HG02588 (cell line): ENCODE results near the gene ATAD3B.
"Not testable (repeated sequence)": the region's sequence is repeated elsewhere in the genome, so short reads cannot be mapped to it uniquely, and the experiment has no call there.

Experiments
- ATAC-seq: cut with Tn5 transposase; IDR thresholded peaks from one replicate; pipeline ENCODE4 v1.9.1; 2021; ENCODE audit warnings: mild to moderate bottlenecking, moderate library complexity; ENCODE audit not compliant: unreplicated experiment

ATAD3B gene

DNA sequence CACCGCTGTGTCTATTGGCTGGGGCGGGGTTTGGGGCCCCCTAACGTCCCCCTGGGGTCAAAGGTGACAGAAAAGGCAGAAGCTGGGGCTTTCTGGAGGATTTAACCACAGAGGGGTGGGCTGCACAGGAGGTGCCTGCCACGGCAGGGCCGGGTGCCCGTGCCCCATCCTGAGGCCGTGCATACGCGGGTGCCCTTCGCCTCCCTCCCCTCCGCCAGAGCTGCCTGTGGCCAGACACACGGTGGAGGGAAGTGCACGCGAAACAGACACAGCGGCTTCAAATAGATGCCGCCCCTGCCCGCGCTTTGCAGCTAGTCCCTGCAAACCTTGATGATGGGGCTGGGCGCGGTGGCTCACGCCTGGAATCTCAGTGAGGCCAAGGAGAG, 37.9 kb downstream of the ATAD3B start:
- not testable (repeated sequence) for ATAC-seq

DNA sequence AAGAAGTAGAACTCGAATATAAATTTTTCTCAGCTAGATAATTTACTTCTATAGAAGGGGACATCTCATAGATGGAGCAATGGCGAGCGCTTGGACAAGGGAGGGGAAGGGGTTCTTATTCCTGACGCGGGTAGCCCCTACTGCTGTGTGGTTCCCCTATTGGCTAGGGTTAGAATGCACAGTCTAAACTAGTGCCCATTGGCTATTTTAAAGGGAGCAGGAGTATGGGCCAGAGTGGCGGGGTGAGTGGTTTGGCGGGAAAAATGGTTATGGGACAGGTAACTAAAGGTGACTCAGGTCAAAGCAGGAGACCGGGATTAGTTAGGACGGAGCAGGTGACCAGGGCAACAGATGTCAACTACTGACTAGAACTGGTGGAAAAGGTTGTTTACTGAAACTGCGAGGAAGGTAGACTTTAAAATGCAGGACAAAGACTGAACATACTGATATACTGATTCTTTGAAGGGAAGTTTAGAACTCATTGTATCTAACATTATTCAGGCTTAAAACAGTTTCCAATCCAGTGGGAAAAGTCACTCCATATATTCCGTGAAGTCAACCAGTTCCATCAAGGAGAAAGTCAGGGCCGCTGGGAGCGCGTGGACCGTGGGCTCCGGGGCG, 39.5 kb downstream of the ATAD3B start:
- no peak for ATAC-seq

DNA sequence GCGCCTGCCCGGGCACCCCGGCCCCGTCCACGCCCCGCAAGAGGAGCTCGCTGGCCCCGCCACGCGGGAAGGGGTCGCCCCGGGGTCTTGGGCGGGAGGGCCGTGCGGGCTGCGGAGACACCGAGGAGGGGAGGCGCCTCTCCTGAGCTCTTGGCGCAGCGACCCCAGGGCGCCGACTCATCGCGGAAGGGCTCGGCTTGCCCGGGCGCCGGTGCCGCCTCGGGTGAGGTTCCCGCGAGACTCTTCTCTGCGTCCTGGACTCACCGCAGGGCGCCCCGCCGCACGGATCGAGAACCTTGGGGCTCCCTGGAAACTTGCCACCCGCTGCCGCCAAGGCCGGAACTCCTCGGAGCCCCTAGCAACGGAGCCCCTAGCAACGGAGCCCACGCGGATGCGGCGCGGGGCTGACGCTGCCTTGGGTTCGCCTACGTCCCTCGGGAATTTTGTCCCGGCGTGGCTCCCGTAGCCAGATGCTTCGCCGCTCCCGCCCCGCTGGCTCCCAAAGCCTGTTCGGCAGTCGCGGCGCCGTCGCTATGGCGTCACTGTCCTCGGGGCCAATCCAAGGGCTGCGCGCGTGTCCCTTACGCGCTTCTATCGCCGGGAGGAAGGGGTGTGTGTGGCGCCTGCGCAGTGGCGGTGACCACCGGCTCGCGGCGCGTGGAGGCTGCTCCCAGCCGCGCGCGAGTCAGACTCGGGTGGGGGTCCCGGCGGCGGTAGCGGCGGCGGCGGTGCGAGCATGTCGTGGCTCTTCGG, 40.1 kb downstream of the ATAD3B start, which contains the start of gene ATAD3A:
ATAD3A (plus strand) TSS at position 630 of the 753 bp plus-strand sequence; CDS start at position 737, 107 bp downstream.
- peak; percentile 84 for ATAC-seq

GRCh38 chr1:1512425-1512824, 40.9 kb downstream of the ATAD3B start:
- ATAC-seq: not testable (repeated sequence)

GRCh38 chr1:1513675-1514074, 42.1 kb downstream of the ATAD3B start:
- ATAC-seq: not testable (repeated sequence)

DNA sequence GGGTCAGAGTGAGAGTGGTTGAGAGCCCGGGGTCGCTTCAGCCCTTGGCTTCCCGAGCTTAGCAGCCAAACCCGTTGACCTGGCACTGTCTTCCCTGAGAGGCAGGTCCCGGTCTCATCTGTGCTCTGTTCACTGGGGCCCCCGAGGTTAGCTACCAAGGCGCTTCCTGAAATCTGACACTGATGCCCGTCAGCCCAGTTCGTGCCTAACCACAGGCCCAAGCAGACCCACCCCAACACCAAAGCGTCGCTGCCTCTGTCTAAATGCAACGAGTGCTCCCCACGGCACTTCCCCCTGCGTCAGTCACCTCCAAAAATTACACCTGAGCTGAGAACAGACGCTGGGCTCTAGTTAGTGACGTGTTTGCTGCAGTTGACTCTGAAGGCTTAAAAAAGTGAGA, 42.8 kb downstream of the ATAD3B start:
- not testable (repeated sequence) for ATAC-seq

GRCh38 chr1:1516923-1517322, 45.4 kb downstream of the ATAD3B start:
- not testable (repeated sequence) for ATAC-seq

- ATAC-seq: no peak
Measured at GRCh38 chr1:1517973-1518620, 46.5 kb downstream of the ATAD3B start.

DNA sequence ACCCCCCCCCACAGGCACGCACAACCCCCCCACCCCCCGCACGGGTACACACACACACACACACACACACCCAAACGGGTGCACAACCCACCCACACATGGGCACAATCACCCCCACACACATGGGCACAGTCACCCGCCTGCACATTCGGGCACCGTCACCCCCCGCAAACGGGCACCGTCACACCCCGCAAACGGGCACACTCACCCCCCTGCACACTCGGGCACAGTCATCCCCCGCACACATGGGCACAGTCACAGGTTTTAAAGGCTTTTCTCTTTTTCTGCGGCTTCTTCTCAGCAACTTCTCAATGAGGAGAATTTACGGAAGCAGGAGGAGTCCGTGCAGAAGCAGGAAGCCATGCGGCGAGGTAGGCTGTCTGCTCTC, 47.0 kb downstream of the ATAD3B start:
- not testable (repeated sequence) for ATAC-seq

- not testable (repeated sequence) for ATAC-seq
Measured at GRCh38 chr1:1519805-1520505, 48.4 kb downstream of the ATAD3B start.

DNA sequence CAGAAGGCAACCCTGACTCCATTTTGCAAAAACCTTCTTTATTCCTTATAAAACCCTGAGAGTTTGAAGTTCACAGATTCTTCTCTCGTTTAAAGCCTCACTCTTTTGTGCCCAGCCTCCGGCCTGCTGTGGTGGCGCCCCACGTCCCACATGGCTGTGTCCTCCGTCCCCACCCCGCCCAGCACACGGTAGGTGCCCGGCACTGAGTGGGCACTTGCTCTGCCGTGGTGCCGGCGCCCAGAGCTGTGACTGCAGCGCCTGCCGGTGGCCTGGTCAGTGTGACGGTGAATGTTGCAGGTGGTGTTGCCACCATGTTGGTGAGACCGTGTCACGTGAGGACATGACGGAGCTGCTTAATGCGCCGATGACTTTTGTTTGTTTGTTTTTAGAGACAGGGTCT, 49.8 kb downstream of the ATAD3B start:
- ATAC-seq: no peak

GRCh38 chr1:1522536-1522935, 51.0 kb downstream of the ATAD3B start:
- not testable (repeated sequence) for ATAC-seq

DNA sequence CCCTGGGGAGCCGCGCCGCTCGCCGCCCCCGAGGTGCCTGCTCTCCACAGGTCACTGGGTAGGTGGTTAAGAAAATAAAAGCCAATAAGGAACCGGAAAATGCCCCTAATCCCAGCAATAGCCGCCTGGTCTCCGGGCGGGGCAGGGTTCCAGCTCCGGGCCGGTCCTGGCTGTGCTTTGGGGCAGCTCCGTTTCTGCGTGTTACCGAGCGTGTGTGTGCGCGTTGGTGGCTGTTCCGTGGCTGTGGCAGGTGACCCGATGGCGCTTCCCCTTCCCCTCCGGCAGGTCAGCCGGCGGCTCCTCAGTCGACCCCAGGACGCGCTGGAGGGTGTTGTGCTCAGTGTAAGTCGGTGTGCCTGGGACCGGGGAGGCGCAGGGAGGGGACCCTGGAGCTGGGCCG, 51.7 kb downstream of the ATAD3B start:
- not testable (repeated sequence) for ATAC-seq

- not testable (repeated sequence) for ATAC-seq
Measured at GRCh38 chr1:1523651-1524050, 52.1 kb downstream of the ATAD3B start.

- ATAC-seq: not testable (repeated sequence)
Measured at GRCh38 chr1:1524750-1525383, 53.3 kb downstream of the ATAD3B start.

- not testable (repeated sequence) for ATAC-seq
Measured at GRCh38 chr1:1526476-1526875, 54.9 kb downstream of the ATAD3B start.

DNA sequence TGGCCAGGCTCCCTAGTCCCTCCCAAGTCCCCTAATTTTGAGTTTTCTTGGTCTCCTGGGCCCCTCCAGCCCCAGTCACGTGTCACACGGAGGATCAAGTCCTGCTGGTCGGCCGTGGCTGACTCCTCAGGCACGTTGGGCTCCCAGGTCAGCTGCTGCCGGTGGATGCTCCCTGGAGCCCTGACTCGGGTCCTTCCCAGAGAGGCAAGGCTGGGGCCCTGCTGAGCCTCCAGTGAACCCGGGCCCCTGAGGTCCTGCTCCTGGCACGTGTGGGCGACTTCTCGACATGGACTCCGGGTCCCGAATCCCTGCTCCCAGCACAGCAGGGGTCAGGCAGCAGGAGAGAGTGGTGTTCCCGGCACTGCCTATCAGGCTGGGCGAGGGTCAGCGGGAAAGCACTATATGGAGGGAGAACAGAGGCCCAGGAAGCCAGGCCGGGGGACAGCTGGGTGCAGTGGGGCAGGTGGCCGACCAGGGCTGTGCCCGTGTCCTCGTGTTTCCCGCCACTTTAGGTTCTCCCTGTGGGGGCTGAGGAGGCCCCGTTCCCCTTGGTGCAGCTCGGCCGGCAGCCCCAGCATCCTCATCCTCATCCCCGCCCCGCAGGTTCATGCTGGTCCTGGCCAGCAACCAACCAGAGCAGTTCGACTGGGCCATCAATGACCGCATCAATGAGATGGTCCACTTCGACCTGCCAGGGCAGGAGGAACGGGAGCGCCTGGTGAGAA, 55.7 kb downstream of the ATAD3B start:
- ATAC-seq: no peak

DNA sequence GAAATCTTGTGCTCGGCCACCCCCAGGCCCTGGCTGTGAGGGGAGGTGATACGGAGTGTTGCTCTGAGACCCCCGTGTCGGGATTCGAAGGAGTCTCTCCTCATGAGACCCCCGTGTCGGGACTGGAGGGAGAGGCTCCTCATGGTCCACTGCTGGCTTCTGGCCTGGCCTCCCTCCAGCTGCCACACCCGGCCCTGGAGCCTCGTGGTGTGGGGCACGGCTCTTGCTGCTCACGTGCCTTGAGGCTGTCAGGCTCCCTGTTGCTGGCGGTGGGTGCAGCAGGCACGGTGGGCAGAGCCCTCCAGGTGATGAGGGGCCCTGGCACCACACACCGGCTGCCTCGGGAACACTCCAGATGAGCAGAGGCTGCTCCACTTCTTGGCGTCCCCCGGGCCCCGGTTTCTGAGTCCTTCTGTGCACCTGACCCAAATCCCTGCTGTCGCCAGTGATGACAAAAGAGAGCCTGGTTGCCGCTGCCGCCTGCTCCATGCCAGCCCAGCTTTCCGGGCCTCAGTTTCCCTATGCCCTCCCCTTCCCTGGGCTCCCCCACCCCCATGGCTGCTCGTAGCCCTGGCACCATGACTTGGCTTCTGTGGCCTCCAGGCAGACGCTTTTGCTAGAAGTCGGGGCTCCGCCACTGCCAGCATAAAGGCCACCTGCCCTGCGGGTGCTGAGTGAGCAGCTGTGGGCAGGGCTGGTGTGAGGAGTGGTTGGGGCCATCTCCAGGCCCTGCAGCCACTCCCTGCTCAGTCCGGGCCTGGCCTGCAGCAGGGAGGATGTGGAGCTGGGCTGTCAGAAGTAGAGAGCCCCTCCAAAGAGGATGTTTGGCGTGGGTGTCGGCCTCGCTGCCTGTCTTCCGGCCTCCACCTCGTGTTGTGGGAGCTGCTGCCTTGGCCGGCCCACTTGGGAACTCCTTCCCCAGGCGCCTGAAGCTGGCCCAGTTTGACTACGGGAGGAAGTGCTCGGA, 57.0 kb downstream of the ATAD3B start:
- ATAC-seq: no peak

DNA sequence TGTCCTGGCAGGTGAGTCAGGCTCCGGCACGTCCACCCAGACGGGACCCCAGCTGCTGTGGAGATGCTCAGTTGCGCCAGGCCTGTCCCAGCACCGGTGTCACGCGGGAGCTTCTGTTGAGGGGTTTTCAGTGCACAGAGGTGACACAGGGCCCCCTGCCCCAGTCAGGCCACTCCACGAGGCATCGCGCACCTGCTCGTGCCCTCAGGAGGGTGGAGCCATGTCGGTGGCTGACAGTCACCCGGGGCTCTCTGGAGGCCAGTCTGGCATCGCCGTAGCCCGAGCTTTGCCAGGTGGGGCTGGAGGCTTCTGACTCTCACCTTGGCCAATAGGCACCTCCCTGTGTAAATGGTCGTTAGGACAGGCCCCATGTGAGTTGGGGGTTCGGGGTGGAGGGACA, 57.8 kb downstream of the ATAD3B start:
- ATAC-seq: no peak
